HepG2 (cell line): Measurements from ENCODE around the gene CARS2. TPM values are rescaled to one million over a fixed set of nuclear protein-coding genes. Genes with fewer than 3 reads are reported as not detected.

Source experiments
- ATF5 ChIP-seq: sonication (generic); formaldehyde crosslinking; IDR thresholded peaks from 2 replicates; pipeline ENCODE4 v1.4.0; 2020; ENCODE audit warnings: mild to moderate bottlenecking, low read depth, missing genetic modification reagents
- CAMTA2 ChIP-seq: sonication (generic); formaldehyde crosslinking; IDR thresholded peaks from 2 replicates; pipeline ENCODE4 v1.4.0; 2020; ENCODE audit warnings: mild to moderate bottlenecking, missing genetic modification reagents, borderline replicate concordance
- DNMT1 ChIP-seq: sonication (generic); formaldehyde crosslinking; IDR thresholded peaks from 2 replicates; pipeline ENCODE4 v1.5.1; 2020; ENCODE audit warnings: mild to moderate bottlenecking, missing genetic modification reagents
- MLX ChIP-seq: IDR thresholded peaks from 2 replicates; pipeline ENCODE4 v1.6.1; 2016
- RBM39 ChIP-seq: fragments of 200-400 bp; formaldehyde crosslinking; IDR thresholded peaks from one replicate; pipeline ENCODE4 v1.6.1; 2018; ENCODE audit warnings: antibody characterized with exemption, mild to moderate bottlenecking, low read depth, low read length; ENCODE audit not compliant: poor library complexity, severe bottlenecking
- RFX1 ChIP-seq: fragments of 450-650 bp; IDR thresholded peaks from 2 replicates; pipeline ENCODE4 v1.6.1; 2017
- SATB2 ChIP-seq: sonication (generic); formaldehyde crosslinking; IDR thresholded peaks from 2 replicates; pipeline ENCODE4 v1.5.0; 2020; ENCODE audit warnings: missing genetic modification reagents
- TARDBP ChIP-seq: sonication (generic); formaldehyde crosslinking; IDR thresholded peaks from 2 replicates; pipeline ENCODE4 v1.8.0; 2022; ENCODE audit warnings: mild to moderate bottlenecking, missing genetic modification reagents
- ZNF234 ChIP-seq: sonication (generic); formaldehyde crosslinking; conservative IDR thresholded peaks from 2 replicates; pipeline ENCODE4 v1.5.1; 2020; ENCODE audit warnings: mild to moderate bottlenecking, missing genetic modification reagents
- ZNF33A ChIP-seq: sonication (generic); formaldehyde crosslinking; IDR thresholded peaks from 2 replicates; pipeline ENCODE4 v1.5.1; 2020; ENCODE audit warnings: missing genetic modification reagents, mild to moderate bottlenecking, moderate library complexity, borderline replicate concordance
- ZNF546 ChIP-seq: sonication (generic); formaldehyde crosslinking; conservative IDR thresholded peaks from 2 replicates; pipeline ENCODE4 v1.8.1; 2023; ENCODE audit warnings: mild to moderate bottlenecking, missing genetic modification reagents
- ZSCAN5A ChIP-seq: sonication (generic); formaldehyde crosslinking; IDR thresholded peaks from 2 replicates; pipeline ENCODE4 v1.8.0; 2022; ENCODE audit warnings: mild to moderate bottlenecking, missing genetic modification reagents, borderline replicate concordance
- polyA plus RNA-seq, 8 experiments: library from polyadenylated mRNA; depleted of rRNA in 3 of 8; stranded (reverse) in 7 of 8; unstranded in 1 of 8; fragments of >200 nt; fragmentation: Illumina TruSeq in 4 of 8; extraction: Trizol in 4 of 8; gene quantifications; 2 replicates each; pipeline versions ENCODE4 v1.2.1 to v1.2.3, GENCODE V29; 2011 to 2016; ENCODE audit warnings: low read depth in 4 of 8, missing spikeins in 1 of 8, mixed read lengths in 1 of 8; ENCODE audit not compliant: insufficient read depth in 1 of 8
- total RNA-seq, 5 experiments: library from RNA; depleted of rRNA; stranded (reverse); fragments of >200 nt; fragmentation: Illumina TruSeq; extraction: Trizol; gene quantifications; 2 replicates each; pipeline ENCODE4 v1.2.3, GENCODE V29; 2016; ENCODE audit warnings: low read depth in 1 of 5
- TF ChIP-seq, protein P1 (sequence below): fragments of 450-650 bp; IDR thresholded peaks from 2 replicates; pipeline ENCODE4 v1.6.1; 2016
- TF ChIP-seq, protein P2 (sequence below): sonication (generic); formaldehyde crosslinking; conservative IDR thresholded peaks from 2 replicates; pipeline ENCODE4 v1.4.0; 2020; ENCODE audit warnings: missing genetic modification reagents
- TF ChIP-seq, protein P3 (sequence below): IDR thresholded peaks from 2 replicates; pipeline ENCODE4 v1.6.1; 2016; ENCODE audit warnings: low read depth, missing genetic modification reagents, missing compliant biosample characterization

Gene CARS2
- total and polyA plus RNA-seq, 2 of the 13 experiments (the other 11 are each of a cell fraction or from before 2014, with no cell fraction given), result 41.1 to 59.3 TPM

- TF ChIP-seq MLX (no peak), ZSCAN5A (CRISPR knock-in tag) (peak; percentile 39; the same call in 1 of the 2 replicates), ZNF546 (CRISPR knock-in tag) (no peak), RBM39 (peak; percentile 82), ATF5 (peak; percentile 43; the same call in 1 of the 2 replicates), ZNF234 (no peak), CAMTA2 (CRISPR knock-in tag) (no peak), DNMT1 (no peak), RFX1 (no peak), ZNF33A (CRISPR knock-in tag) (no peak), SATB2 (CRISPR knock-in tag) (no peak), TARDBP (CRISPR knock-in tag) (peak; percentile 52)
- TF ChIP-seq, protein P1, sequence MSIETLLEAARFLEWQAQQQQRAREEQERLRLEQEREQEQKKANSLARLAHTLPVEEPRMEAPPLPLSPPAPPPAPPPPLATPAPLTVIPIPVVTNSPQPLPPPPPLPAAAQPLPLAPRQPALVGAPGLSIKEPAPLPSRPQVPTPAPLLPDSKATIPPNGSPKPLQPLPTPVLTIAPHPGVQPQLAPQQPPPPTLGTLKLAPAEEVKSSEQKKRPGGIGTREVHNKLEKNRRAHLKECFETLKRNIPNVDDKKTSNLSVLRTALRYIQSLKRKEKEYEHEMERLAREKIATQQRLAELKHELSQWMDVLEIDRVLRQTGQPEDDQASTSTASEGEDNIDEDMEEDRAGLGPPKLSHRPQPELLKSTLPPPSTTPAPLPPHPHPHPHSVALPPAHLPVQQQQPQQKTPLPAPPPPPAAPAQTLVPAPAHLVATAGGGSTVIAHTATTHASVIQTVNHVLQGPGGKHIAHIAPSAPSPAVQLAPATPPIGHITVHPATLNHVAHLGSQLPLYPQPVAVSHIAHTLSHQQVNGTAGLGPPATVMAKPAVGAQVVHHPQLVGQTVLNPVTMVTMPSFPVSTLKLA, result peak; percentile 29; the same call in 1 of the 2 replicates
- TF ChIP-seq, protein P2, sequence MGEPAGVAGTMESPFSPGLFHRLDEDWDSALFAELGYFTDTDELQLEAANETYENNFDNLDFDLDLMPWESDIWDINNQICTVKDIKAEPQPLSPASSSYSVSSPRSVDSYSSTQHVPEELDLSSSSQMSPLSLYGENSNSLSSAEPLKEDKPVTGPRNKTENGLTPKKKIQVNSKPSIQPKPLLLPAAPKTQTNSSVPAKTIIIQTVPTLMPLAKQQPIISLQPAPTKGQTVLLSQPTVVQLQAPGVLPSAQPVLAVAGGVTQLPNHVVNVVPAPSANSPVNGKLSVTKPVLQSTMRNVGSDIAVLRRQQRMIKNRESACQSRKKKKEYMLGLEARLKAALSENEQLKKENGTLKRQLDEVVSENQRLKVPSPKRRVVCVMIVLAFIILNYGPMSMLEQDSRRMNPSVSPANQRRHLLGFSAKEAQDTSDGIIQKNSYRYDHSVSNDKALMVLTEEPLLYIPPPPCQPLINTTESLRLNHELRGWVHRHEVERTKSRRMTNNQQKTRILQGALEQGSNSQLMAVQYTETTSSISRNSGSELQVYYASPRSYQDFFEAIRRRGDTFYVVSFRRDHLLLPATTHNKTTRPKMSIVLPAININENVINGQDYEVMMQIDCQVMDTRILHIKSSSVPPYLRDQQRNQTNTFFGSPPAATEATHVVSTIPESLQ (CRISPR knock-in tag), result no peak
- TF ChIP-seq, protein P3, sequence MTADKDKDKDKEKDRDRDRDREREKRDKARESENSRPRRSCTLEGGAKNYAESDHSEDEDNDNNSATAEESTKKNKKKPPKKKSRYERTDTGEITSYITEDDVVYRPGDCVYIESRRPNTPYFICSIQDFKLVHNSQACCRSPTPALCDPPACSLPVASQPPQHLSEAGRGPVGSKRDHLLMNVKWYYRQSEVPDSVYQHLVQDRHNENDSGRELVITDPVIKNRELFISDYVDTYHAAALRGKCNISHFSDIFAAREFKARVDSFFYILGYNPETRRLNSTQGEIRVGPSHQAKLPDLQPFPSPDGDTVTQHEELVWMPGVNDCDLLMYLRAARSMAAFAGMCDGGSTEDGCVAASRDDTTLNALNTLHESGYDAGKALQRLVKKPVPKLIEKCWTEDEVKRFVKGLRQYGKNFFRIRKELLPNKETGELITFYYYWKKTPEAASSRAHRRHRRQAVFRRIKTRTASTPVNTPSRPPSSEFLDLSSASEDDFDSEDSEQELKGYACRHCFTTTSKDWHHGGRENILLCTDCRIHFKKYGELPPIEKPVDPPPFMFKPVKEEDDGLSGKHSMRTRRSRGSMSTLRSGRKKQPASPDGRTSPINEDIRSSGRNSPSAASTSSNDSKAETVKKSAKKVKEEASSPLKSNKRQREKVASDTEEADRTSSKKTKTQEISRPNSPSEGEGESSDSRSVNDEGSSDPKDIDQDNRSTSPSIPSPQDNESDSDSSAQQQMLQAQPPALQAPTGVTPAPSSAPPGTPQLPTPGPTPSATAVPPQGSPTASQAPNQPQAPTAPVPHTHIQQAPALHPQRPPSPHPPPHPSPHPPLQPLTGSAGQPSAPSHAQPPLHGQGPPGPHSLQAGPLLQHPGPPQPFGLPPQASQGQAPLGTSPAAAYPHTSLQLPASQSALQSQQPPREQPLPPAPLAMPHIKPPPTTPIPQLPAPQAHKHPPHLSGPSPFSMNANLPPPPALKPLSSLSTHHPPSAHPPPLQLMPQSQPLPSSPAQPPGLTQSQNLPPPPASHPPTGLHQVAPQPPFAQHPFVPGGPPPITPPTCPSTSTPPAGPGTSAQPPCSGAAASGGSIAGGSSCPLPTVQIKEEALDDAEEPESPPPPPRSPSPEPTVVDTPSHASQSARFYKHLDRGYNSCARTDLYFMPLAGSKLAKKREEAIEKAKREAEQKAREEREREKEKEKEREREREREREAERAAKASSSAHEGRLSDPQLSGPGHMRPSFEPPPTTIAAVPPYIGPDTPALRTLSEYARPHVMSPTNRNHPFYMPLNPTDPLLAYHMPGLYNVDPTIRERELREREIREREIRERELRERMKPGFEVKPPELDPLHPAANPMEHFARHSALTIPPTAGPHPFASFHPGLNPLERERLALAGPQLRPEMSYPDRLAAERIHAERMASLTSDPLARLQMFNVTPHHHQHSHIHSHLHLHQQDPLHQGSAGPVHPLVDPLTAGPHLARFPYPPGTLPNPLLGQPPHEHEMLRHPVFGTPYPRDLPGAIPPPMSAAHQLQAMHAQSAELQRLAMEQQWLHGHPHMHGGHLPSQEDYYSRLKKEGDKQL (CRISPR knock-in tag), result no peak
Measured at GRCh38 chr13:110615322-110616102, 90.4 kb downstream of the CARS2 start, which contains the start of gene NAXD (continued).
